ENCODE results near the gene KLC4.
"Not testable (repeated sequence)": the region's sequence is repeated elsewhere in the genome, so short reads cannot be mapped to it uniquely, and the experiment has no call there.

Gene KLC4

DNA sequence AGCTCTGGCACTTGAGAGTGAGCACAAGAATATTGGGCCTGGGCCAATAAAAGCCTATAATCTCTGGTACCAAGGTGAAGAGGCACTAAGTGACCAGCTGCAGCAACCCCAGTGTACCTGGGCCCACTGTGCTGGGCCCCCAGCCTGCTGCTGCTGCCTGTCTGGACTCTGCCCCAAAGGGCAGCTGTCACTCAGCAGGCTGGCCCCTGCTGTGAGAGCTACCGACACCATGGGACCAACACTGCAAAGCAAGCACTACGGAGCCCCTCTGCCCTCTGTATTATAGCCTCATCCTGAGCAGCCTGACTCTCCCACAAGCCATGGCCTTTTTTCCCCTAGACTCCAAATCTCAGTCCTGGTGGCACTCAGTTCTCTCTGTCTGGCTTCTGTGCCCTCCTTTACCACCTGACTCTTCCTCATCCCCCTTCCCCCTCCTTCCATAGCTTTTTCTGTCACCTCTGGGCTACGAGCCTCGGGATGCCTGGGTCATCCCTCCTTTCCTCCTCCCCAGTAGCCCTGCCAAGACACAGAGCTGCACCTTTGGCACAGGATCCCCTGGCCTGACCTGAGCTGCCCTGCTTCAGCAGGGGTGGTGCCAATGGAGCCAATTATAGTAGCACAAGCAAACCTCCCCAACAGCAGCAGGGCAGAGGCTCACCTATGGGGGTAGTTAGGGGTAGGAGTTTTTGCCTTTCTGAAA lies 23.8 kb upstream of the KLC4 start:
- no peak for DNase-seq

DNA sequence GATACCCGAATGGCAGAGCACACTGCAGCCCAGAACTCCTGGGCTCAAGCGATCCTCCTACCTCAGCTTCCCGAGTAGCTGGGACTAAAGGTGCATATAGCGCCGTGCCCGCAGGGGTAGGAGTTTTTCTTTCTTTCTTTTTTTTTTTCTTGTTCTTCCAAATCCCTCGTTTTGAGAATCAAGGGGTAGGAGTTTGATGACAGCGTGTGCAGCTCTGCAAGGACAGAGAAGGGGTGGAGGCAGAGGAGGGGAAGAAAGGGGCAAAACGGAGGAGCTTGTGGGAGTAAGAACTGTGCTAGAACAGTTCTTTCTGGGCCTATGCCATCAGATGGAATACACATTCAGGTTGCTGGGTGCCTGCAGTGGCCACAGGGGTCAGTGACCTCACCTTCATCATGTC lies 22.7 kb upstream of the KLC4 start:
- DNase-seq = no peak

DNA sequence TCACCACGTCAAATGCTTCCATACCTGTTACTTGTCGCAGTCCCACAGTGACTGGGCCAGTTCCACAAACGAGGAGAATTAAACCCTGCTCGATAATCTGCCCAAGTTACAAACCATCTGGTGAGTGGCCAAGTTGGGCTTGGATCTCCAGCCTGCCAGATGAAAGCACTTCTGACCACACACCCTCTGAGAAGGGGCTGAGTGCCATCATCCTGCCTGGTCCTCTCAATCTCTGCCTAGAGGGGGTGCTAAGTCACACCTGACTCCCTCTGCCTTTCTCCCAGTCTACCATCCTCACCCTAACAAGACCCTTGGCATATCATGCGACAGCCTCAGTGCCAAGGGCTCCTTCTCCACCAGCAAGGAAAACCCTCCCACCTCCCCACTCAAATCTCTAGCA lies 22.2 kb upstream of the KLC4 start:
- DNase-seq = no peak

DNA sequence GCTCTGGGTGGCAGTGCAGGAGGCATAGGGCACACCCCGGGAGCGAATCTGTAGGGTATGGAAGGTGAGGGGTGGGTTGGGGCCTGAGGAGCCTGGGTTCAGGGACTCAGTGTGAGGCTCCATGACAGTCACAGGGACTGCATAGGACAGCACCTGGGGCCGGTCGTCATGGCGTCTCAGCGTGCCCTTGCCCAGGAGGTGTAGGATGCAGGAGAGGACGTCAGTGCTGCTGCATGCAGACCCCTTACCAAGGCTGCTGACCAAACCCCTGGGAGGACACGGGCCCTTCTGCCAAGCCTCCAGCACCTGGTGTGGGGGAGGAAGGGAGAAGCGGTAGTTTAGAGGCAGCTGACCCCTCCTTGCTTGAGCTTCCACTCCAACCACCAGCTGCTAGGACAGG lies 21.7 kb upstream of the KLC4 start:
- no peak for DNase-seq

GRCh38 chr6:43038727-43039126 lies 20.7 kb upstream of the KLC4 start:
- no peak for DNase-seq

- DNase-seq = no peak
These were observed 18.7 kb upstream of the KLC4 start for GRCh38 chr6:43040542-43041257.

DNA sequence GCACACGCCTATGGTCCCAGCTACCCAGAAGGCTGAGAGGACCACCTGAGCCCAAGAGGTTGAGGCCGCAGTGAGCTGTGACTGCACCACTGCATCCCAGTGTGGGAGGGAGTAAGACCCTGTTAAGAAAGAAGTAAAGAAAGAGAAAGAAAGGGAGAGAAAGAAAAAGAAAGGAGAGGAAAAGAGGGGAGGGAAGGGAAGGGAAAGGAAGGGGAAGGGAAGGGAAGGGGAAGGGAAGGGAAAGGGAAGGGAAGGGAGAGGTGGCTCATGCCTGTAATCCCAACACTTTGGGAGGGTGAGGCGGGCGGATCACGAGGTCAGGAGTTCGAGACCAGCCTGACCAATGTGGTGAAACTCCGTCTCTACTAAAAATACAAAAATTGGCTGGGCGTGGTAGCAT lies 18.0 kb upstream of the KLC4 start:
- DNase-seq = not testable (repeated sequence)

DNA sequence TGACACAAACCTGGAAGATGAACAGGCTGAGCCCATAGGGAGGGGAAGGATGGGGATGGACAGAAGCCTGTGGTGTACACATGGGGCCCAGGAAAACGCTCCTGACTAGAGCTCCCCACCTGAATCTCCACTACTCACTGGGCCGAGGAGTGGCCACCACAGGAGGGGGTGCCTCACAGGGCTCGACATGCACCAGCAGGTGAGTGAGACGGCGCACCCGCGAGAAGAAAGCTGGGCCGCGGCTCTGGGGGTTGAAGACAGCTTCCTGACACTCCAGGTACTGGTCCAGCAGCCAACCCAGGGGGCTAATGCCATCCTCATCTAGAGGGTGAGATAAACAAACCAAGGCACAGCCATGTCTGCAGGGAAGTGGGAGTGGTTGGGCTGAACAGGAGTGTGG lies 16.1 kb upstream of the KLC4 start:
- no peak for DNase-seq

DNA sequence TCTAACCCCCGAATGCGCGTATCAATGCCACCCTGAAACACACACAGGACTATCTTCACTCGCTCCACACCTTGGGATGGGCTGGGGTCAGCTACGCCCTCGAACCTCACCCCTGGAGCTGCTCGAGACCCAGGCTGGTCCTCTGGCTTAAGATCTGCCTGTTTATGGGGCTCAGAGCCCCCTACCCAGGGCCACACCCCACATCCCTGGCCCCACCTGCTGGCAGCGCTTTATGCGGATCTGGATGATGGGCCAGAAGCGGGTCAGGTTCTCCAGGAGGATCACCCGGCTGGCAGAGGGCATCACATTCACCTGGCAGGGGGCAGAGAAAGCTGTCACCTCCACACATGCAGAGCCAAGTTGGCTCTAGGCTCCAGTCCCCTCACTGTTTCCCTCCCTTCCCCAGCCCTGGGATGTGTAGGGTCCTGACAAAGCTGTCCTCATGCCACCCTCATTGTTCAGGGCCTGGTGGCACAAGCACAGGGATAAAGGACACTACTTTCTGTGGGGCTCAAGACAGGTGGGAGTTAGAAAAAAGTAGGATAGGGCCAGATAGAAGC lies 14.0 kb upstream of the KLC4 start:
- no peak for DNase-seq

GRCh38 chr6:43047998-43048397 lies 11.4 kb upstream of the KLC4 start:
- no peak for DNase-seq

DNA sequence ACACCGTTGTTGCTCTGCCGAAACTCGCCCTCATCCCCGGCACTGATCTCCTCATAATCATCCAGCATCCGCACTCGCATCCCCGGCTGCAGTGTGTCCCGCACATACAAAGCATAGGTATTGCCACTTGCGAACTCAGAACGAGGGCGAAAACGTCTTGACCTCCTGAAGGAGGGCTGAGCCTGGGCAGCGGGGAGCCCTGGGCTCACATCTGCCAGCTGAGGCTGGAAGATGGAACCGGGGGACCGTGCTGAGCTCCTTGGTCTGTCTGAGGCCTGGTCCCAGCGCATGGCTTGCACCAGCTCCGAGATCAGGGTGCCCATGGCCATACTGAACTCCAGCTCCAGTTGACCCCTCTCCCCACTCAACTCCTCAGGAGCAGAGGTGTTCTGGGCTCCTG lies 8.4 kb upstream of the KLC4 start:
- DNase-seq = no peak

GRCh38 chr6:43052225-43052841 lies 7.1 kb upstream of the KLC4 start:
- no peak for DNase-seq

- DNase-seq = peak in 9 of 51 donors; percentile 12 to 45 (median 33)
These were observed 6.4 kb upstream of the KLC4 start for GRCh38 chr6:43052842-43053544.

DNA sequence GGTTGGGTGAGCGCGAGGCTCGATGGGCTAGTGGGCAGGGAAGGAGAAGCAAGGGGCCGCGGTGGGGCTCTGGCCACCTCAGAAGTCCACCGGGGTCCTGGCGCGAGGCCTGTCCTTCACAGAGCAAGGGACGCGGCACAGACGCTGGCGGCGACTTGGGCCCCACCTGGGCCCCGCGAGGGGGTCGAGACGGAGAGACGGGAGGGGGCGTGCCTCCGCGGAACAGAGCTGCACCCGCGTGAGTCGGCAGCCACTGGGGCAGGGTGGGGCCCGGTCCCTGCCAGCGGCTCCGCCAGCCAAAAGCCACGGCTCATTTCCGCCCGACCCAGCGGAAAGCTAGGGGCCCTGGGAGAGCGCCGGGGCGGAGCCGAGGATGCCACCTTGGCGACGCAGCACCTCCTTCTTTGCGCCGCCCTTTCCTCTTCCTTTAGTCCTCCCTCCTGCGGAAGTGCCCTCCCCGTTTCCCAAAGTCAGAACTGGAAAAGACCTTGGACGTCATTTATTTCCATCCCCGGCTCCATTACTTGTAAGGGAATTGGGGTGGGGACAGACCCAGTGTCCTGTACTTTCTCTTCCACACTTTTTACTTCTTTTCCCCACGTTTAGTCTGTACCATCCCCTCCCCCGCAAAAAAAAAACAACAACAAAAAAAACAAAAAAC lies 5.8 kb upstream of the KLC4 start, which contains the start of gene CUL7:
CUL7 (minus strand) TSS at position 307 of the 661 bp plus-strand sequence. CDS start 1,063 bp downstream, outside the sequence.
- DNase-seq = peak in 49 of 51 donors; percentile 14 to 84 (median 64)

DNA sequence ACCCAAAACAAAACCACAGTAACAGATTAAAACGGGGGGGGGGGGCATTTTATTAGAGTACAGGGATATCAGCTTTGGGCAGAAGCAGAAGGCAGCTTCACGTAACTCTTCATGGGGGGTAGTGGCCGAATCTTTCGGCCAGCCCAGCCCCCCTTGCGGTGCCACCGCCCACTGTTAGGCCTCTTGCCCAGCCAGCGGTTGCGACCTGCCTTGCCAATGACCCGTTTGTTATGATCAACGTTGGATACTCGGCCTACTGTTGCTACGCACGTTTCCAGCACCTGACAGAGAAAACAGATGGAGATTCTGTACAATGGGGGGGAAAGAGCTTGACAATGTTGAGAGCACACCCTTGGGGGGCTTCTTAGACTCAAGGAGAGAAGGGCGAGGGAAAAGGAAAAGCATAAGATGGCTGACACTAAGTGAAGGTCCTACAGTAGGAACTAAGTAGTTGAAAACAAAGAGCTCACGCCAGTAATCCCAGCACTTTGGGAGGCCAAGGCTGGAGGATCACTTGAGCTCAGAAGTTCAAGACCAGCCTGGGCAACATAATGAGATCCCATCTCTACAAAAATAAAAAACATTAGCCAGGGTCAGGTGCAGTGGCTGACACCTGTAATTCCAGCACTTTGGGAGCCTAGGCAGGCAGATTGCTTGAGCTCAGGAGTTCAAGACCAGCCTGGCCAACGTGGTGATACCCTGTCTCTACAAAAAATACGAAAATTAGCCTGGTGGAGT lies 5.1 kb upstream of the KLC4 start:
- no peak for DNase-seq

DNA sequence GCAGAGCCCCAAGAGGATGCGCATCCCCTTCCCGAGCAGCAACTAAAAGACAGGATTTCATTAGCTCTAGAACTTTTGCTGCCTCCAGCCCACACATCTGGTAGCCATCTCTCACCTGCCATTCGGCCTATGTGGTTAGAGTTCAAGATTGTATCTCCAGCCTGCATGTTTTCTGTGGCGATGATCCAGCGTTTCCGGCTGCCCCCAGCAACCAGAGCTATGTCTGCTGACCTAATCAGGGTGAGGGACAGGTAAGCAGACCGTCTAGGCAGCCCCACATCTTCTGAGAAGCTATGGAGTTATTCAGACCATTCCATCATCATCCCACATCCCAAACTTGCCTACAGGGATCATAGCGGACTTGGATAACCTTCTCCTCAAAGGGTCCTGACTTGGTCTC lies 3.5 kb upstream of the KLC4 start:
- DNase-seq = no peak

DNA sequence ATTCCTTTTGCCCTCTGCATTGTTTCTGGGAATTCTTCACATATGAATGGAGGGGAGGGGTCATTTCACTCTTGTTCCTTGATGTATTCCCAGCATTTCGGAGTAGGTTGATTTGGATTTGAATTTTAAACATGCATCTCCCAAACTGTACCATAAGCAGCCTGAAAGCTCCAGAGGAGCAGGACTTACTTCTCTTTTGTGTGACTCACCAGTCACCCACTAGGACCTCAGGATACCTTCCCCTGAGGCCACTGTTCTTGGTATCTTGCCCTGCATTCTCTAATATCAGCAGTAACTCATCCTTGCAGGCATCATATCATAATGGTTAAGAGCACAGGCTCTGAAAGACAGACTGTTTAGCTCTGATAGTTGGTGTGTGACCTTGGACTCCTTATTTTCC lies 900 bp upstream of the KLC4 start:
- DNase-seq = no peak

DNA sequence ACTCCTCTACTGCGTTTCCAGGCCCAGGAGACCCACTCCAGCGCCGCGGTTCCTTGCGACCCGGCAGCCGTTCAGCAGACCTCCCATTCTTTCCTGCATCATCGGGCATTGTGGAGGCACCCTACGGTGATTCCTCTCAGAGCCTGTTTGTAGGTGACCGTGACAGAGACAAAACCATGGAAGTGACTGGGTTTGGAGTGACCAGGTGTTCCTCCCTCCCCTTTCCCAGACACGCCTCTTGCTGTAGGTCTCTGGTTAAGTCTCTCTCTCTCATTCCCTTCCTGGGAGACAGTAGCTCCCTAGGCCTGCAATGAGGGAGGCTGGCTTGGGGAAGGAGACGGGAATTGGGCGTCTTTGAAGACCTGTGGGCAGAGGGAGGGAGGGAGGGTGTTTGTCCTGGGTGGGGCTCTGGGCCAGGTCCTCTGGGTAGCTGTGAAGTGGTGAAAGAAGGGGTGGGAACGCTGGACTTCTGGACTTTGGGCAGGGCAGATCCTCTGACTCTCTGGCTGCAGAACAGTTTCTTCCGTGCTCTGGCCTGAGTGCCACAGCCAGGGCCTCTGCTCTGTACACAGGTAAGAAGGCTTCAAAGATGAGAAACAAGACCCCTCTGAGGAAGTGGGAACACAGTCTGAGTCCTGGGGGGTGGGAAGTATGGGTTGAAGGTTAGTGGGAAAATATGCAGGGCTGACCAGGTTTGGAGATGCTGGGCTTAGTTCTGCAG lies 763 bp downstream of the KLC4 start:
- peak in 2 of 51 donors; percentile 32 to 34 for DNase-seq

DNA sequence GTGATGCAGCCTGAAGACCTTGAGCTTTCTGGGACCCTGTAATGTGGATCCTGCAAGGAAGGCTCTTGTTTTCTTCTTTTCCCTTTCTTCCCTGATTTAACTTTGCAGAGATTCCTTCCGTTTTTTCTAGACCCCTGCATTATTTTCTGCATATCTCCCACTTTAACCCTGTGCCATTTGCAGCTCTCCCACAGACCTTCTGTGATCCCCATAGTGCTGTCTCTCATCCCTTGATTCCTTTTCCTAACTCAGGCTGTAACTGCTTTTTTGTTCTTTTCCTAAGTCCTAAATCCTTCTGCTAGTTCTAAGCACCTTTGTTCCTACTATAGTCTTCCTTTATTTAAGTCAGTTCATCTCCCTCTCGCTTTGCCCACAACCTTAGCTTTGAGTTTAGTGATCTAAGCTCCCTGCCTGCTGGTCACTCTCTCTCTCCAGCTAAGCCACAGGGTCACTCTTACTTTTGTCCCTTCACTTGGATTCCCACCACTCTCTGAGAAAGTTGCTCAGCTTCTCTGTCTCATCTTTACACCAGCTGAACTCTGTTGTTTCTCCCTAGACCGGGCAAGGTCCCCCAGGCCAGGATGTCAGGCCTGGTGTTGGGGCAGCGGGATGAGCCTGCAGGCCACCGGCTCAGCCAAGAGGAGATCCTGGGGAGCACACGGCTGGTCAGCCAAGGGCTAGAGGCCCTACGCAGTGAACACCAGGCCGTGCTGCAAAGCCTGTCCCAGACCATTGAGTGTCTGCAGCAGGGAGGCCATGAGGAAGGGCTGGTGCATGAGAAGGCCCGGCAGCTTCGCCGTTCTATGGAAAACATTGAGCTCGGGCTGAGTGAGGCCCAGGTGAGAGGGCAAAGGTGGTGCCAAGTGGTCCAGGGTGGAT lies 1.6 kb downstream of the KLC4 start:
- no peak for DNase-seq

All from hypothalamus (tissue), 51 donors.